Stimulated activated CD8-positive, alpha-beta memory T cell treated with anti-CD3 and anti-CD28 coated beads, Interleukin-2, amount 100 ng/mL, for 48 hours (primary cell): ENCODE data around the gene MMP28.
A peak's percentile ranks its signal among the peaks of the same experiment; 100 is the strongest.

Experiments used
- DNase-seq, 2 donors: peaks; one replicate each; pipeline ENCODE4 v3.0.0-alpha.2; 2020; ENCODE audit warnings: low read depth in 2 of 2

MMP28 gene, protein sequence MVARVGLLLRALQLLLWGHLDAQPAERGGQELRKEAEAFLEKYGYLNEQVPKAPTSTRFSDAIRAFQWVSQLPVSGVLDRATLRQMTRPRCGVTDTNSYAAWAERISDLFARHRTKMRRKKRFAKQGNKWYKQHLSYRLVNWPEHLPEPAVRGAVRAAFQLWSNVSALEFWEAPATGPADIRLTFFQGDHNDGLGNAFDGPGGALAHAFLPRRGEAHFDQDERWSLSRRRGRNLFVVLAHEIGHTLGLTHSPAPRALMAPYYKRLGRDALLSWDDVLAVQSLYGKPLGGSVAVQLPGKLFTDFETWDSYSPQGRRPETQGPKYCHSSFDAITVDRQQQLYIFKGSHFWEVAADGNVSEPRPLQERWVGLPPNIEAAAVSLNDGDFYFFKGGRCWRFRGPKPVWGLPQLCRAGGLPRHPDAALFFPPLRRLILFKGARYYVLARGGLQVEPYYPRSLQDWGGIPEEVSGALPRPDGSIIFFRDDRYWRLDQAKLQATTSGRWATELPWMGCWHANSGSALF

DNA sequence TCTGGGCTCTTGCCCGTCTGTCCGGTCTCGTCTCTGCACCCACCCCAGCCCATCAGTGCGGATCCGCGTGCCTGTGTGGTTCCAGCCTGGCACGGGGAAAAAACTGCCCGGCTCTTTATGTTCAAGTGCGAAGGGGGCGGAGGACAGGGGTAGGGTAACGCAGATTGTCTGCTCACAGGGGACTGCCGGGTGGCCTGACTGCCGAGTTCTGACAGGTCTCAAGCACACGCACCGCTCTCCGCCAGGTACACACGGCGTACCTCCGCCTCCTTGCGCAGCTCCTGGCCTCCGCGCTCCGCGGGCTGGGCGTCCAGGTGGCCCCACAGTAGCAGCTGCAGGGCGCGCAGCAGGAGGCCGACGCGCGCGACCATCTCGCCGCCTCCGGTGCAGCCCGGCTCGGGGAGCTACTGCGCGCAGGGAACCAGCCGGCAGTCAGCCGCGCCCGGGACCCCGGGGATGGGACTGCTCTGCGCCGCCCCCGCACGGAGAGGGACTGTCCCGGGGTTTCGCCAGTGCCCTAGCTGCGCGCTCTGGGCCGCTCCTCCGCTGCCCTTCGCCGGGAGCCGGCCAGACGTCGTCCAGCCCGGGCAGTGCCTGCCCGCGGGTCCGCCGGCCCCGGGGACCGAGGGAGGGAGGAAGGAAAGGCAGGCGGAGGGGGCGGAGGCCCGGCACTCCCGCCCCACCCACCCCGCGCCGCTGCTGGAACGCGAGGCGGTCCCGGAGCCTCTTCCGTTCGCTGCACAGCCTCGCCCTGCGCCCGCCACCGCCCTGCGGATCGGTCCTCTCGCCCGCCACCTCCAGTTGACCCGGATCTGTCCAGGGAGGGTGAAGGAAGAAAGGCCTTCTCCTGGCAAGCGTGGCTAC, at the start of gene MMP28:
MMP28 (minus strand) TSS at position 635 of the 864 bp plus-strand sequence; CDS start at position 371, 264 bp downstream.
- peak; percentile 31 to 32 for DNase-seq

DNA sequence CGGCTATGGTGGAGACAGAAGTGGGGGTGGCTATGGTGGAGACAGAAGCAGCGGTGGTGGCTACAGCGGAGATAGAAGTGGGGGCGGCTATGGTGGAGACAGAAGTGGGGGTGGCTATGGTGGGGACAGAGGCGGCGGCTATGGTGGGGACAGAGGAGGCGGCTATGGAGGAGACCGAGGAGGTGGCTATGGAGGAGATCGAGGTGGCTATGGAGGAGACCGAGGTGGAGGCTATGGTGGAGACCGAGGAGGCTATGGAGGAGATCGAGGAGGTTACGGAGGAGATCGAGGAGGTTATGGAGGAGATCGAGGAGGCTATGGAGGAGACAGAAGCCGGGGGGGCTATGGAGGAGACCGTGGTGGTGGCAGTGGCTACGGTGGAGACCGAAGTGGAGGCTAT, 49.1 kb upstream of the MMP28 start:
- DNase-seq = no peak

DNA sequence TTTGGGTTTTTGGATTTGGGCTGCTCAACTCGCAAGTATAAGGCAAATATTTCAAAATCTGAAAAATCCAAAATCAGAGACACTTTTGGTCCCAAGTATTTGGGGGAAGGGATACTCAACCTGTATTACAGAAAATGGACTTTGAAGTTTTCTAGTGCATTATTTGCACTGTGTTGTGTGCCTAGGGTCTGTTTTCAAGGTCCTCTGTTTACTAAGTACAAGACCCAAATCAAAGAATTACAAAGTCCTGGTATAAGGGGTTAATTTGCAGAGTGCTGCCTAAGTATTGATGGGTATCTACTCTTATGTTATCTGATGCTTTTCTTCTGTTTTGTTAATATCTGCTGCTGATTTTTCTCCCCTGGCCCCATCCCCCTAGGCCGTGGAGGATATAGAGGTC, 48.3 kb upstream of the MMP28 start:
- DNase-seq = no peak

DNA sequence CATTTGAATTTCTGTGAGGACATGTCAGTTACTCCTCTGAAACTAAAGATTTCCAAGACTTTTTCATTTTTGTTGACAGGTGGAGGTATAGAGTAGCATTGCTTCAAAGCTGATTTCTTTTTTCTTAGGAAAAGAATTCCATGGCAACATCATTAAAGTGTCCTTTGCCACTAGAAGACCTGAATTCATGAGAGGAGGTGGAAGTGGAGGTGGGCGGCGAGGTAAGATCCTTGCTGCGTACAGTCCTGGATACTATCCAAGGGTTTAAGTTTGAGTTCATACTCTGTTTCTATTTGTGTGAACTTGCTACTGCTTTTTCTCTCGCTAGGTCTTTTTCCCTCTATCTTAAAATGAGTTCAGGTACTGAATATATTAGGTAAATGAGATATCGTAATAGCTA, 46.8 kb upstream of the MMP28 start:
- no peak for DNase-seq

DNA sequence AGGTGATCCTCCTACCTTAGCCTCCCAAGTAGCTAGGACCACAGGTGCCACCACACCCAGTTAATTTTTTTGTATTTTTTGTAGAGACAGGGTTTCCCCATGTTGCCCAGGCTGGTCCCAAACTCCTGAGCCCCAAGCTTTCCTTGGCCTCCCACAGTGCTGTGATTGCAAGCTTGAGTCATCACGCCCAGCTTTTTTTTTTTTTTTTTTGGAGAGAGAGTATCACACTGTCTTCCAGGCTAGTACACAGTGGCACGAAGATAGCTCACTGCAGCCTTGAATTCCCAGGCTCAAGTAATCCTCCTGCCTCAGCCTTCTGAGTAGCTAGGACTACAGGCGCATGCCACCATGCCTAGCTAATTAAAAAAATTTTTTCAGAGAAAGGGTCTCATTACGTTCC, 46.1 kb upstream of the MMP28 start:
- no peak for DNase-seq

DNA sequence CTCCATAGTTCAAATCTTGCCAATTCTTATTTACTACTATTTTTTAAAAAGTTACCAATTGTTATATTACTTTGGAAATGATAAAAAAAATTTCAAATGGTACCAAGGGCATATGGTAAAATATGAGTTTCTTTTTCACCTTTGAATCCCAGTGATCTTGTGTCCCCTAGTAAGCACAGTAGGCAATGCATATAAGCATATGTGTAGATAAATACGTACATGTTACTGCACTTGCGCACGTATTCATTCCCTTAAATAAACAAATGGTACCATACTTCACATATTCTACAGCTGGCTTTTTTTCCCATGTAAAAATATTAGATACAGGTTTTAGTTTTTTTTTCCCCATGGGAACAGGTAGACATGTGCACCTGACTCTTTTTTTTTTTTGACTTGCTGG, 45.7 kb upstream of the MMP28 start:
- DNase-seq = no peak

DNA sequence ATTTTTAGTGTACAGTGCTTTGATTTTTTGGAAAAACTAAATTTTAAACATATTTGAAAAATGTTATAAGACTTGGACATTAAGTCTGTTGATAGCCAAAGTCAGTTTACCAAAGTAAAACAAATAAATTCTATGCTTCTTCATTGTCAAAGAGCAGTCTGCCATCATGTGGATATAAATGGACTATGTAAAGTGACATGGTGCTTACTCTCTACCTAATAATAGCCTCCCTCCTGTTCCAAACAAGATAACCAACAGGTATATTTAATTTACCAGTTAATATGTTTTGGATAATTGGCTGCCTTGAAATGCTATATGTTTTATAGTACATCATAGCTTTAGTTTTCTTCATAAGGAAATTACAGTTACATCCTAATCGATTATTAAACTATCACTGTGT, 29.8 kb upstream of the MMP28 start:
- no peak for DNase-seq

DNA sequence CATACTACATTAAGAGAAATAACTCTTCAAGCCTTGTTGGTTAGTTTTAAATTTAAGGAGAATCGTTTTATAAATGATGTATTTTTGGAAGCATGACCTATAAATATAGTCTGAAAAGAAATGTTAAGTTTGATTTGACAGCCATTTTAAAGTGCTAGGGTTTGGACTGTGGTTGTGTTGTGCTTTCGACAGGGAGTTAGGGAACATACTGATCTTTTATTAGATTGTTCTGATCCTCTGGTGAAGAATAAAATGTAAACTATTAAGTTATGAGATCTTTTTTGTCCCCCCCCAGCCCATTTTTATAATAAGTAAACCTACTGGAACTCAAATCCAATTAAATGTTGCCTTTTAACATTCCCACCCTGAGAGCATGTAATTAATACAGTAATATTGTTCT, 25.9 kb upstream of the MMP28 start:
- no peak for DNase-seq

DNA sequence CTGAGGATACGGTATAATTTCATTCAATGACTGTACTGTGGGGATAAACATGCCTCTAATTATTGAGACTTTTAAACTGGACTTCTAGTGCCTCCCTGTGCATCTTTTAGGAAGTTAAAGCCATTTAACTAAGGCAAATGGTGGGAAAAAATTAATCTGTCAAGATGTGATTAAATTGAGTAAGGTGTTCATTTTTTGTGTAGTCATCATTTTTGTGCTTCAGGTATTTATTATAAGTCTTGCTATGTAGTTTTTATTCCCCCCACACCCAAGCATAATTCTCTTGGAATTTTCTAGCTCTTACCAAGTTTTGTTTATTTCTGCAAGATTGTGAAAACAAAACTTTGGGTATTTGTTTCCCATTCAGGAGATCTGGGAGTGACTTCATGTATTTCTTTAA, 24.0 kb upstream of the MMP28 start:
- DNase-seq = no peak

DNA sequence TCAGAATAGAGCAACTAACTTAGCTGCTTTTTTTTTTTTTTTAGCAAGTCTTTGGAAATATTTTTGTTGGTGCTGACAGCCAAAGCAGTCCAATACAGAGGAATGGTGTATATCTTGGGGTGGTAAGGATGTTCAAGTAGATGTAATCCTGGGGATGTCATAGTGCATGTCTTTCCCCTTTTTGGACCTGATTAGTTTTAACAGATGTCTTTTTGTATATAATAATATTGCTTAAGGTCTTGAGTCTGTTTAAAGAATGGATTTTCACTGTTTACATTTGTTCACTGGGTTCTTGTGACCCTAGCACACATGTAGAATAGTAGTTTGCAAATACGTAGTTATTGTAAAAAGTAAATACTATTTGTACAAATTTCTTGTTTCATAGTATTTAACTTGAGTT, 21.8 kb upstream of the MMP28 start:
- no peak for DNase-seq

DNA sequence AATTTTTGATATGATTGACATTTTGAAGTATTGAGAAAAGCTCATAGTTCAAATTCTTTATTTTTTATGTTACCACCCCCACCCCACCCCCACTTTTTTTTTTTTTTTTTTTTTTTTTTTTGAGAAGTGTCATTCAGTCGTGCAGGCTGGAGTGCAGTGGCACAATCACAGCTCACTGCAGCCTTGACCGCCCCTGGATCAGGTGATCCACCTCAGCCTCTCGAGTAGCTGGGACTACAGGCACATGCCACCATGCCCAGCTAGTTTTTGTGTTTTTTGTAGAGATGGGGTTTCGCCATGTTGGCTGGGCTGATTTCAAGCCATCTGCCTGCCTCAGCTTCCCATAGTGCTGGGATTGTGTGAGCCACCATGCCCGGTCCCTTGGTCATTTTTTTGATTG, 21.3 kb upstream of the MMP28 start:
- no peak for DNase-seq

DNA sequence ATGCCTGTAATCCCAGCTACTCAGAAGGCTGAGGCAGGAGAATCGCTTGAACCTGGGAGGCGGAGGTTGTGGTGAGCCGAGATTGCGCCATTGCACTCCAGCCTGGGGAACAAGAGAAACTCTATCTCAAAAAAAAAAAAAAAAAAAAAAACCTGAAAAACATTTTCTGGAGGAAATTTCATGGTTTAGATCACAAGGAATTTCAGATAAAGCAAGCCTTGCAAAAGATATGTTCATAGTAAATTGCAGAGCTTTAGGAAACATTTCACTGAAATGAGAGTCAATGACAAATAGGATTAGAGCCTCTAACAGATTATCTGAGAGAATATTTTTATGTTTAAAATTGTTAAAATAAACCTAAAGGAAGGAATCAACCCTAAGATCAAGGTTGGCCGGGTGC, 17.0 kb upstream of the MMP28 start:
- no peak for DNase-seq

DNA sequence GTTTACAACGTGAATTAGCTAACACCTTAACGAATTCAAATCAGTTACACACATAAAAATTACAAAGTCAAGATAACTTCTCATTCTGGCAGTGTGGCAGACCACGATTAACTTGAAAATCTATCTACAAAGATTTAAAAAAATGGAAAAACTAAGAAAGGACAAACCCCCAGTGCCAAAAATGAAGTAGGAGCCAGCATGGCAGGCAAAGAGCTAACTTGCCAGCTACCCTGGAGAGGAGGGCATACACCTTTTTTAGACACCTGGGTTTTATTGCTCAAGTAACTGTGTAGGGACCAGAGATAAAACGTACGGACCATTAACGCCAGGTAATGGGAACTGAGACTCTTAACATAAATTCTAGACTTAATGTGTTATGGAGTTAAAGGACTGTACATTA, 16.3 kb upstream of the MMP28 start:
- DNase-seq = no peak

DNA sequence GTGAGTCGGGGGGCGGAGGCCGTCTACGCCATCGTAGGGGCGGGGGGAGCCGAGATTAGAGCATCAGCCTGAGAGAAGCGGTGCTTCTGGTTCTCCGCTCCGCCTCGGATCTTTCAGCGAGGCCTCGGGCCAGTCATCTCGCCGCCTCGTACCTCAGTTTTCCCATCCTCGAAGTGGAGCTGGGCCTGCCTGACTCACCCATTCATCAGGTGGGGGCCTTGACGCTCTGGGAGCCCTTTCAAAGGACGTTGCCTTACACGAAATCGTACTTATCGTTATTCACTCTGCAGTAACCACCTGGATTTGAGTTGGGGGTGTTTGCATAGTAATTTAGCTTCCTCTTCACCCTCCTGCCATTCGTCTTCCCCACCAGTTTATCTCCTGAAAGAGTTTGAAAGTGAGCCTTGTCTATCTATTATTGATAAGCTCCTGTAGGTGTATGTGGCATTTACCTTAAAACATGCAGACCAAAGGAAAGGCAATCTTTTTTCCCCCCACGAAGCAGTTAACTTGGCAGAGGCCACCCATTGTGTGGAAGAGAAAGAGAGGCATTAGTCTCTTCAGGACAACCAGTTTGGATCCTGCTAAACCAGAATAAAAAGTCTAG, 14.5 kb upstream of the MMP28 start:
- no peak for DNase-seq

DNA sequence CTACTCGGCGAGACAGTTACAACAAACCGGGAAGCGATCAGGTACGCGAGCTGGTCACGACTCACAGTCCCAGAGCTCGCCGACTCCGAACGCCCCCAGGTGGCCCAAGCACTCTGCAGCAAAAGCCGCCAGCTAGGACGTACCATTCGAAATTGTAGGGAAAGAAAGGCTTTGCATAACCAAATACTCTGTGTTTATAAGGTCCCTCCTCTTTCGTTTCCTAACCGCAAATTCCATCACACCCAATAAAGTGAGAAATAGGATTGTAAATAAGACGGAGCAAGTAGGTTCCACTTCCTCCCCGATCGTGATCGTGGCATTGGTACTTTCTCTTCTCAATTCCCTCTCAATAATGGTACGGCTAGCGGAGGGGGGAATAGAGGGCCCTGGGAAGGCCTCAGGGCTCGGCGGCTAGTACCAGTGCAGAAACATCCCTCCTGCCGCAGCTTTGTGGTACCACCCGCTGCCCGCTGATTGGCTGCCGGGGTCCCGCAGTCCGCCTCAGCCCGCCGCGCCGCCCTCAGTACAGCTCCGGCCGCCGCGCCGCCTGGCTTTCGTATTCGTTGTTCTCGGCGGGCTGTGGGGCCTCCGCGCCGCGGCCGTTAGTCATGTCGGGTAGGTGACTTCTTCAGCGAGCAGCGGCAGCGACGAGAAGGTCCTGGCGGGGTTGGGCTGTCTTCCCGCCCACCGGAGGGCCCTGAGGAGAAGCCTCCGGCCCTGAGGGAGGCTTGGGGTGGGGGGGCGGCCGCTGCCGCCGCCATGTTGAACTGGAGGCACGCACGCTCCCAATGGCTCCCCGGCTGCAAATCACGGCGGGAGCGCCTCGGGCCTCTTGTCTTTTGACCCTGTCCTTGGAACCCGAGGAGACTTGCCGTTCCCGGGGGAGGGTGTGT, 13.8 kb upstream of the MMP28 start, which contains the start of gene TAF15:
TAF15 (plus strand) TSS at position 523 of the 893 bp plus-strand sequence; CDS start at position 609, 86 bp downstream.
- DNase-seq = peak; percentile 92 to 93

DNA sequence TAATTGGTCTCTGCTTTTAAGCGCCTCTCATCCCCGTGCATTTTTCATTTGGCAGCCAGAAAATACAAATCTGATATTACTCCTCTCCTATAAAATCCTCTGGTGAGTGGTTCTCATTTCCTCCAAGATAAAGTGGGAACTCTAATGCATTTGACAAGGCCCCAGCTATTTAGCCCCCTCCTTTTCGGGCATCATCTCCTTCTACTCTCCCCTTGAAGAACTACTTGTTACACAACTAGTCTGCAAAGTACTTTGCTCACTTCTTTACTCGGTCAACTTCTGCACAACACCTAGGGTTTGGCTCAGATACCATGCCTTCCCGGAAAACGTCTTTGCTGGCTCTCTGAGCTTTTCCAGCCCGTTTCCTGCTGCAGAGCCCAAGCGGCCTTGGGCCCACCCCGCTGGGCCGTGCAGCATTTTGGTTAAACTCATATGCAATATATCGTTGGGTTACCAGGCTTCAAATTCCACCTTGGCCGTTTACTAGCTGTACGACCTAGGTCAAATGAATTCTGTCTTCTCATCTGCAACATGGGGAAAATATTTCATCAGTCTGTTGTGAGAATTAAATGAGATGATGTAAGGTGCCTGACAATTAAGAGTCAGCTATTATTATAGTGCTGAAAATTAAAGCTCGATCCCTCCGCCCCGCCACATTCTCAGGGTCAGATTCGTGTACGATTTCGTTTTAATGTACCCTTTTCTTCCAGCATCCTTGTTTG, 13.0 kb upstream of the MMP28 start:
- no peak for DNase-seq

DNA sequence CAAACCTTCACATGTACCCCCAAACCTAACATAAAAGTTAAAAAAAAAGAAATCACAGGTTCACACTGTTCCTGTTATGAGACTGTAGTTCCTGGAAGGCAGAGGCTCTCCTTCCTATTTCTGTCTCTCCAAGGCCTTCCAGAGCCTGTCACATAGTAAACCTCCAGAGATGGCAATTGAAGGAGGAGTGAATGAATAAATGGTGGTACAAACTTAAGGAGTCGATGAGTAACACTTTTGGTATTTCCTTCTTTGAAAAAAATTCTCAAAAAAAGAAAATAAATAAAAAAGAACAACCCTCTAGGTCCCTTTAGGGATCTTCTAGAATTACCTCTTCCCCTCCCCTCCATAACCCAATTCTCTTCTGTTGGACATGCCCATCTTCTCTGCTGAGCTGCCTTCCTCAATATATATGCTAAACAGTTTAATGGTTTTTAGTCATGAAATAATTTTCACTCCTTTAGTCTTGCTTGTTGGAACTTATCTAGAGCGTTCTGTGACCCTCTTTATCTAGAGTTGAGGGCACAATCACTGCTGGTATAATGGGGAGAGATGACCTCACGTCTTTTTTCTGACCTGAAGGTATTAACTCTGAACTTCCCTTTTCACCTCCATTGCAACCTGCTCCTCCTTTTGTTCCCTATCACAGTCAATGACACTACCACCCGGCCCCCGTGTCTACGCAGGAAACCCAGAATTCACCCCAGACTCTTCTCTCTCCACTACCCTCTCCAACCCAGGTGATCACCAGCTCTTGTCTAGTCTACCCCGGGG, 12.1 kb upstream of the MMP28 start:
- no peak for DNase-seq

DNA sequence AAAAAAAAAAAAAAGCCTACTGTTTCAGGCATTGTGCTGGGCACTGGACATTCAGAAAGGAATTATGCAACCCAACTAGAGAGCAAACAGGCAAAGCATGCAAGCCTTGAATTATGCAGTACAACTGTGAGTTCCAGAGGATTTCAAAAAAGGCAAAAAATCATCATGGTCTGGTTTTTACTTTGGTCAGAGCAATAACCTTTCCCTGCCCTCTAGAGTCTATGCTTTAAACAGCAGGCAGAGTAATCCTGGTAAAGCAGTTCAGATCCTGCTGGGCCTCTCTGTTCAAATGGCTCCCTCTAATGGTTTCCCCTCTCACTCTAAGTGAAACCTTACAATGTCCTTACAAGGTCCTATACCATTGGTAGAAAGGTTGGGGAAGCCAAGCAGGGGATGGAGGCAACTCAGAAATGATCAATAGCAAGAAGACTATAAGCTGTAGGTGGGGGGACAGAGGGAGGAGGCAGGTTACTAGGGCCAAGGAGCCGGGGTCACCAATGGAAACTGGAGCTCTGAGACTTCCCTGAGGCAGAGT, 9.3 kb upstream of the MMP28 start:
- DNase-seq = no peak

DNA sequence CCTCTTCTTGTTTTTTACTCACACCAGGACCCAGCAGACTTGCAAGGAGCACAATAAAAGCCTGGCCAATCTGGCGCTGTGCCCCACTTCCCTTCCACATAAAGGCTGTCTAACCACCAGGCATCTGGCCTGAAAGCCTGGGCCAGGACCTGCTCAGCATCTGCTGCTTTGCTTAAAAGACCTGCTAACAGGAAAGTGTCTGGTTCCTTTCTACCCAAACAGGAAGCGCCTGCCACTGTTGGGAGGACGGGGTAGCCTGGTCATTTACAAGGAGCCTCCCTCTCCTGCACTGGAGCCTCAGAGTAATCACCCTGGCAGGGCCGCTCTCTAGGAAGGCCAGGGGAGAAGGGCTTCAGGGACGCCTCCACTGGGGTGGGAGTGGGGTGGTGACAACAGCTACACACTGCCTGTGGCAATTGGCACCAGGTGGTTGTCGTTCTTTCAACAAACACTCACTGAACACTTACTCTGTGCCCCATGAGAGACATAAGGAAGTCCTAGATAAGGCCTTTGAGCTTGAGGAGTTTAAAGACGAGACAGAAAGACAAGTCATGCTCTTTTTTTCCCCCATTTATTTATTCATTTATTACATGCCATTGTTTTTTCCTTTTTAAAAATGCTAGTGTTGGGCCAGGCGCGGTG, 6.3 kb upstream of the MMP28 start:
- no peak for DNase-seq
